Measurements from ENCODE around the gene CFLAR.

Gene CFLAR

DNA sequence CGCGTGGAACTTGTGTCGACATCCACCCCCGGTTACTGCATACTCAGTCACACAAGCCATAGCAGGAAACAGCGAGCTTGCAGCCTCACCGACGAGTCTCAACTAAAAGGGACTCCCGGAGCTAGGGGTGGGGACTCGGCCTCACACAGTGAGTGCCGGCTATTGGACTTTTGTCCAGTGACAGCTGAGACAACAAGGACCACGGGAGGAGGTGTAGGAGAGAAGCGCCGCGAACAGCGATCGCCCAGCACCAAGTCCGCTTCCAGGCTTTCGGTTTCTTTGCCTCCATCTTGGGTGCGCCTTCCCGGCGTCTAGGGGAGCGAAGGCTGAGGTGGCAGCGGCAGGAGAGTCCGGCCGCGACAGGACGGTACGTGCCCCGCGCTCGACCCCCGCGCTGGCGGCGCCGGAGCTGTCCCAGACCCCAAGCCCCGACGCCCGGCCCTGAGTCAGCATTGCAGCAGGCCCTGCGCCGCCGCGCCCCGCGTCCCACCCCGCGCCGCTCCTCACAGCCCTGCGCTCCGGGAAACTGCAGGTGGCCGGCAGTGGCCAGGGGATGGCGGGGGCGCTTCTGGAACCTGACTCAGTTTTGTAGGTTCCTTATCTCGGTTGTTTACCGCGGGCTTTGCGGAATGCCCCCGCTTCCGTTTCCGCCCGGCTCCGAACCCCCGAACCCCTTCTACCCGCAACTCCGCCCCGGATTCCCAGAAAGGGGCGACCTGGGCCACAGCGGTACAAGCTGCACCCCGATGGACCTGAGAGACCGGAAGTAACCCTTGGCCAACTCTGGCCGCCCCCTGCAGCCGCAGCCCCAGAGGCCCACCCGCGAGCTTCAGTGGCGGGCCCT lies at the start of gene CFLAR:
Gene CFLAR, plus strand, starts transcription at position 50 of the 844 bp plus-strand sequence. CDS start 13,702 bp downstream, outside the sequence.
- Mint-ChIP-seq H3K27ac (peak within 1 kb of the TSS; percentile 98 to 100), H3K9me3 (no peaks in the 10 kb centered on the region), H3K27me3 (no peaks in the 10 kb centered on the region), H3K4me3 (peak within 1 kb of the TSS; percentile 89 to 99), H3K4me1 (peaks cover 40% of the 10 kb centered on the region)
- ATAC-seq: peak; percentile 61
- peak; percentile 84 to 91 for DNase-seq

DNA sequence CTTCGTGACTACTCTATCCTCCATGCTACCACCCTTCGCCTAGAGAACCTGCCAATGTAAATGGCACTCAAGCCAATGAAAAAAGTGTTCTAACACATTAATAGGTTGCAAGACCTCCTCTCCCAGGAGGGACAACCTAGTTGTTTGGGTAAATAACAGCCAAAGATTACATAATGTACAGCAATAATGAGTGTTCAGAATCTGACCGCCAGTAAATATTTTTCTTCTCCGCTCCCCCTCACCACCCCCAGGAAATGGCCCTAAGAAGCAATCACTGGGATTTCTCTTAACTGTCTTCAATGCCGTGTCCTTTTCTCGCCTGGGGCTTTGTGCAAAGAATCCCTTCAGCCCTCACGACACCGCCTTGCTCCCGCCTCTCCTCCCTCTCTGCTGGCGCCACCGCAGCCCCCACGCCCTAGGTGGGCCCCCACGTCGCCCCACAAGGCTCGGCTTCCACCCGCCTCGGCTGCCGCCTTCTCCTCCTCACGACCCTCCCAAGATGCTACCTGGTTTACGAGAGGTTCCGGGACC lies 45.0 kb upstream of the CFLAR start:
- Mint-ChIP-seq H3K4me3 (peak overlapping the region; percentile 96 to 99), H3K27ac (peak overlapping the region; percentile 98), H3K27me3 (no peaks in the 10 kb centered on the region), H3K9me3 (no peaks in the 10 kb centered on the region), H3K4me1 (peaks cover 60% of the 10 kb centered on the region)
- DNase-seq (no peak), ATAC-seq (peak; percentile 45)

DNA sequence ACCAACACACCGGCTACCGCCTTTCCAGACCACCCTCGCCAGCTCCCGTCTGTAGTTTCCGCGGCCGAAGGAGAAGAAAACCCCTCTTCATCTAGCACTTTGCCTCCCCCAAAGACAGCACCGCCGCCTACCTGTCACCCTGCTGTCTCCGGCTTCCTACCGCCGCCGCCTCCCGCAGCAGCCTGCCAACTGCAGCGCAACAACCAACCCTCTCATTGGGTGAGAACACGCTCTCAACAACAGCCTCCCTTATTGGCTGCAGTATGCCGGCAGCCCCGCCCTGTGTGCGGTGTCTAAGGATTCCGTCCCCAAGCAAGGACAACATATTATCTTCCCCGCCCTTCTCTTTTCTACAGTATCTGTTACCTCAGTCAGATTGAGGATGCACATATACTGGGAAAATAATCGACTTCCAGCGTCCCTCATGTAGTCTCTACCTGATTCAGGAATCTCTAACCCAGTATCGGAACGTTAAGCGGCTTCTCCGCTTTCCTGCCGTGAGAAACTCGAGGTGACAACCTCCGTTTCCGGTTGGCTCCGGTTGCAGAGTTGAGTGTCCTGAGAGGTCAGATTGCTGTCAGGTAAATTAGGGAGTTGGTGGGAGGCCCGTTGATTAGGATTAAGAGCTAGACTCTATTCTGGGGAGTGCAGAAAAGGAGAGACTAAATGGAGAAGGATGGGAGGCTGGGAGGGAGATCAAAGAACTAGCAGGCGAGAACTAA lies 44.3 kb upstream of the CFLAR start, which contains the start of the genes HYCC2 and NDUFB3:
Gene HYCC2, minus strand, starts transcription at position 193 of the 722 bp plus-strand sequence. CDS start 47,662 bp downstream, outside the sequence.
Gene NDUFB3, plus strand, starts transcription at position 523 of the 722 bp plus-strand sequence. CDS start 6,882 bp downstream, outside the sequence.
- peak; percentile 93 to 95 for DNase-seq
- H3K27me3 Mint-ChIP-seq: no peaks in the 10 kb centered on the region
- H3K27ac Mint-ChIP-seq: peak within 1 kb of the TSS; percentile 98
- peak; percentile 99 for ATAC-seq
- no peaks in the 10 kb centered on the region for H3K9me3 Mint-ChIP-seq
- peaks cover 55% of the 10 kb centered on the region for H3K4me1 Mint-ChIP-seq
- H3K4me3 Mint-ChIP-seq: peak within 1 kb of the TSS; percentile 96 to 99

DNA sequence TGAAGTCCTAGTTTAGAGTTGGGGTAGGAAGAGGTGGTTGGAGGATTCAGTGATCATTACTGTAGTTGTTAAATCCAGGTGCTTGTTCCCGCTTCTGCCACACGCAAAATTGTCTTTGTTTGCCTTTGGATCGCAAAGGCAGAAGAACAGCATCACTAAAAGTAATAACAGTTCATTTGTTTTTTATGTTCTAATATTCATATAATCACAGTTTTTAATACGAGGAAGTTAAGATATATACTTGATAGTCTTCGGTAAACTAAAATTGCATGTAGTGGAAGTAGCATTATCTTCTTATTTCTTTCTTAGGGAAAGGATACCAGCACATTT lies 43.8 kb upstream of the CFLAR start:
- ATAC-seq: no peak
- Mint-ChIP-seq H3K4me3 (peak overlapping the region; percentile 96 to 99), H3K9me3 (no peaks in the 10 kb centered on the region), H3K4me1 (peaks cover 51% of the 10 kb centered on the region), H3K27ac (peak overlapping the region; percentile 98), H3K27me3 (no peaks in the 10 kb centered on the region)
- no peak for DNase-seq

DNA sequence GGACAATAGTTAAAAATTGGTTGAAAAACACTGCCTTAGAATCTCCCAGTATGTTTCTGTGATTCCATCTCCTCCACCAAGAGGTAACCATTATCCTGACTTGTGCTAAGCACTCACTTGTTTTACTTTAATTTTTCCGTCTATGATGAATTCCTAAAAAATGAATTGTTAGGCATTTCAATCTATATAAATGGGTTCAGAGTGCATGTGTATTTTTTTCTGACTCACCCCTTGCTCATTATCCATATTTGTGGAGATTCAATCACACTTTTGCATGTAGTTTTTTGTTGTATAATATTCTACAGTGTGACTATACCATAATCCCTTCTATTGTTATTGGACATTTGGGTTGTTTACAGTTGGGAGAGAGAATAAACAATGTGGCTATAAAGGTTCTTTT lies 42.9 kb upstream of the CFLAR start:
- no peaks in the 10 kb centered on the region for H3K9me3 Mint-ChIP-seq
- H3K27me3 Mint-ChIP-seq: no peaks in the 10 kb centered on the region
- ATAC-seq (no peak), DNase-seq (no peak)
- peak overlapping the region; percentile 66 to 99 for H3K4me3 Mint-ChIP-seq
- peaks cover 50% of the 10 kb centered on the region for H3K4me1 Mint-ChIP-seq
- peak overlapping the region in 1 of 2 donors; percentile 80 for H3K27ac Mint-ChIP-seq

DNA sequence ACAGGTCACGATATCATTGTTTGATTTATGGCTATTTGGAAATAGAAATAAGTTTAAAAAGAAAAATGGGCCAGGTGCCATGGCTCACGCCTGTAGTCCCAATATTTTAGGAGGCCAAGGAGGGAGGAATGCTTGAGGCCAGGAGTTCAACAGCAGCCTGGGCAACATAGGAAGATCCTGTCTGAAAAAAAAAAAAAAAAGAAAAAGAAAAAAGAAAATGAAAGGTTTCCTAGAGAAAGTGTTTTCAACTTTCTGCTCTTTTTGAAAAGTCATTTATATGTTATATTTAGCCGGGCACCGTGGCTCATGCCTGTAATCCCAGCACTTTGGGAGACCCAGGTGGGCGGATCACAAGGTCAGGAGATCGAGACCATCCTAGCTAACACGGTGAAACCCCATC lies 41.0 kb upstream of the CFLAR start:
- no peak for DNase-seq
- no peak for ATAC-seq
- Mint-ChIP-seq H3K27ac (peak overlapping the region in 1 of 2 donors; percentile 82), H3K9me3 (no peaks in the 10 kb centered on the region), H3K27me3 (no peaks in the 10 kb centered on the region), H3K4me1 (peaks cover 35% of the 10 kb centered on the region), H3K4me3 (no peak overlapping the region)

DNA sequence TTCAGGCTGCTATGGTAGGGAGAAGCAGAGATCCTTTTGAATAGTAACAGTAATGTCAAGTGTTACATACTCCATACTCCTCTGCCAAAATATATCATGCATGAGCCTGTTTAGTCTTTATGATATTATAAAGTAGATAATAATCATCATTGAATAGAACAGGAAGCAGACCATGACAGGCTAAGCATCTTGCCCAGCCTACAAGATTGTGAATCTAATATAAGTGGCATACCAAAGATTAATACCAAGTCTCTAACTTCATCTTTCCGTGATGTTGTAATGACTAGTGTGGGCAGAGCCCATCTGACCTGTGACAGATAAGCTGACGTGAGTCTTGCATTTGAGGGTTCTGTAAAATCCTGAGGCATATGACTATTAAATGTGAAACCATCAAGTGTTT lies 31.1 kb upstream of the CFLAR start:
- H3K4me3 Mint-ChIP-seq: no peak overlapping the region
- H3K4me1 Mint-ChIP-seq: no peaks in the 10 kb centered on the region
- peak overlapping the region in 1 of 2 donors; percentile 63 for H3K27ac Mint-ChIP-seq
- H3K27me3 Mint-ChIP-seq: no peaks in the 10 kb centered on the region
- ATAC-seq (no peak), DNase-seq (no peak)
- H3K9me3 Mint-ChIP-seq: no peaks in the 10 kb centered on the region

DNA sequence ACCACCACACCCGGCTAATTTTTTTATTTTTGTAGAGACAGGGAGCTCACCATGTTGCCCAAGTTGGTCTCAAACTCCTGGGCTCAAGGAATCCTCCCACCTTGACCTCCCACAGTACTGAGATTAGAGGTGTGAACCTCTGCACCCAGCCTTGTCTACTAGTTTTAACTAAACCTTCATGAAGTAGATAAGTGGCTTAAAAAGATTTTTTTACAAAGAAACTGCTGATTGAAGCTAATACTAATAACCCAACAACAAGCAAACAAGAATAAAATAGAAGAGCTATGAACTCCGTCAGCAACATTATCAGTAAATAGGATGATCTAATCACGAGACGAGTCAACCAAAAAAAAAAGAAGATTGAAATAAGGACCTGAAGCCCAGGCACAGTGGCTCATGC lies 25.4 kb upstream of the CFLAR start:
- Mint-ChIP-seq H3K4me1 (no peaks in the 10 kb centered on the region), H3K9me3 (no peaks in the 10 kb centered on the region), H3K27ac (no peak overlapping the region), H3K27me3 (no peaks in the 10 kb centered on the region), H3K4me3 (no peak overlapping the region)
- no peak for ATAC-seq
- DNase-seq: no peak

DNA sequence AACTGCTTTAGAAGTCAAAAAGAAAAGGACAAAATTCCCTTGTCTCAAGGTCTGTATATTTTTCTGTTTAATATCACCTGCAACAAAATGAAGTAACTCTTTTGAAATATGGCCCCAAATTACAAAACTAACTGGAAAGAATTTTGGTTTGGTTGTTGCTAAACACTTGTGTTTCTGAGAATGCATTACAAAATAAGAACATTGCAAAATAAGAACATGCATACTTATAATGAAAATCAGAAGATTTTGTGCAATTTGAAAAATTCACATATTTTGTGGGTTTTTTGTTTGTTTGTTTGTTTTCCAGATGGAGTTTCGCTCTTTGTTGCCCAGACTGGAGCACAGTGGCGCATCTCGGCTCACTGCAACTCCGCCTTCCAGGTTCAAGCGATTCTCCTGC lies 22.4 kb upstream of the CFLAR start:
- DNase-seq (no peak), ATAC-seq (no peak)
- no peak overlapping the region for H3K4me3 Mint-ChIP-seq
- H3K27ac Mint-ChIP-seq: no peak overlapping the region
- no peaks in the 10 kb centered on the region for H3K9me3 Mint-ChIP-seq
- H3K4me1 Mint-ChIP-seq: no peaks in the 10 kb centered on the region
- H3K27me3 Mint-ChIP-seq: no peaks in the 10 kb centered on the region

DNA sequence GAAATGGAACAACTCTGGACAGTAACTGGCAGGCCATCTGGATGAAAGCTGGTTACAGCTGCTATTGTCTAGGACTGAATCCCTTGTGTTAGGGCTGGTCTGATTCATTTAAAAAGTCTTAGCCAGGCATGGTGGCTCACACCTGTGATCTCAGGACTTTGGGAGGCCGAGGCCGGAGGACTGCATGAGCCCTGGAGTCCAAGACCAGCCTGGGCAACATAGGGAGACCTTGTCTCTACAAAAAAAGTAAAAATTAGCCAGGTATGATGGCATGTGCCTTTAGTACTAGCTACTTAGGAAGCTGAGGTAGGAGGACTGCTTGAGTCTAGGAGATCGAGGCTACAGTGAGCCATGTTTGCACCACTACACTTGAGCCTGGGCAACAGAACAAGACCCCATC lies 15.5 kb upstream of the CFLAR start:
- Mint-ChIP-seq H3K9me3 (no peaks in the 10 kb centered on the region), H3K27ac (no peak overlapping the region), H3K4me1 (no peaks in the 10 kb centered on the region), H3K4me3 (no peak overlapping the region), H3K27me3 (no peaks in the 10 kb centered on the region)
- no peak for ATAC-seq
- DNase-seq: no peak

DNA sequence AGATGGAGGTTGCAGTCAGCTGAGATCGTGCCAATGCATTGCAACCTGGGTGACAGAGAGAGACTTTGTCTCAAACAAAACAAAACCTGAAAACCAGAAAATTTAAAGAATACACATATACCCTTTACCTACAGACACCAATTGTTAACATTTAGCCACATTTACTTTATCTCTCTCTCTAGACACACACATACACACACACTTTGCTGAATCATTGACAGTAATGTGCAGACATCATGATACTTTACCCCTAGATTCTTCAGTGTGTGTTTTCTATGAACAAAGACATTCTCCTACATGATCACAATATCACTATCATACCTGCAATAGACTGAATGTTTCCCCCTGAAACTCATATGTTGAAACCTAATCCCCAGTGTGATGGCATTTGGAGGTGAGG lies 10.2 kb upstream of the CFLAR start:
- Mint-ChIP-seq H3K27ac (no peak overlapping the region), H3K4me3 (no peak overlapping the region), H3K9me3 (peaks cover 5% of the 10 kb centered on the region in 2 donors), H3K27me3 (no peaks in the 10 kb centered on the region), H3K4me1 (no peaks in the 10 kb centered on the region)
- no peak for DNase-seq
- ATAC-seq: no peak

DNA sequence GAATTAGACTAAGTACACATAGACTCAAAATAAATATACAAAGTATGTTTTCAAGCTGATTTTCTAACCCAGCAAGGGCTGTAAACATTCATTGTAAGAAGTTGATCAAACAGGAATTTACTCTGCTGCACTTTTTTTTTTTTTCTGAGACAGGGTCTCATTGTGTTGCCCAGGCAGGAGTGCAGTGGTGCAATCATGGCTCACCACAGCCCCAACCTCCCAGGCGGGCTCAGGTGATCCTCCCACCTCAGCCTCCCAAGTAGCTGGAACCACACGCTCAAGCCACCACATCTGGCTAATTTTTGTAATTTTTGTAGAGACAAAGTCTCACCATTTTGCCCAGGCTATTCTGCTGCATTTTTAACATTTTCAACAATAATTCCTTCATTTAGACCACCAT lies 8.3 kb upstream of the CFLAR start:
- H3K27ac Mint-ChIP-seq: no peak overlapping the region
- no peak overlapping the region for H3K4me3 Mint-ChIP-seq
- ATAC-seq (no peak), DNase-seq (no peak)
- no peaks in the 10 kb centered on the region for H3K27me3 Mint-ChIP-seq
- H3K9me3 Mint-ChIP-seq: peaks cover 5% of the 10 kb centered on the region in 2 donors
- no peaks in the 10 kb centered on the region for H3K4me1 Mint-ChIP-seq

DNA sequence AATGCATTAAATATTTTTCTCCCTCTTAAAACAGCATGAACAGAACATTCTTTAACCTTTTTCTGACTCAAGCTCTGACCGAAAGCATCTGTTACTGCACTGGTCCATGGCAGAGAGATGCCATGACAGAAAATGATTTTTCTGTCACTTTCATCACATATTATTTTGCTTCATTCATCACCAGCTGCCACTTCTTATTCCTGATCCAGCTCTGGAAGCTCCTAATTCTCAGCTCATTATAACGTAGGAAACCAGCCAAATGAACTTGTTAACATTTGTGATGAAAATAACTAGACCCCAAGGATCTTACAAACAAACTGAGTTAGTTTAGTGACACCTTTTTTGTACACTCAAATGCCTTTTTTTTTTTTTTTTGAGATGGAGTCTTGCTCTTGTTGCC lies 7.6 kb upstream of the CFLAR start:
- Mint-ChIP-seq H3K27me3 (no peaks in the 10 kb centered on the region), H3K9me3 (peaks cover 5% of the 10 kb centered on the region in 2 donors), H3K27ac (no peak overlapping the region), H3K4me3 (no peak overlapping the region), H3K4me1 (peaks cover 7% of the 10 kb centered on the region)
- no peak for DNase-seq
- no peak for ATAC-seq

DNA sequence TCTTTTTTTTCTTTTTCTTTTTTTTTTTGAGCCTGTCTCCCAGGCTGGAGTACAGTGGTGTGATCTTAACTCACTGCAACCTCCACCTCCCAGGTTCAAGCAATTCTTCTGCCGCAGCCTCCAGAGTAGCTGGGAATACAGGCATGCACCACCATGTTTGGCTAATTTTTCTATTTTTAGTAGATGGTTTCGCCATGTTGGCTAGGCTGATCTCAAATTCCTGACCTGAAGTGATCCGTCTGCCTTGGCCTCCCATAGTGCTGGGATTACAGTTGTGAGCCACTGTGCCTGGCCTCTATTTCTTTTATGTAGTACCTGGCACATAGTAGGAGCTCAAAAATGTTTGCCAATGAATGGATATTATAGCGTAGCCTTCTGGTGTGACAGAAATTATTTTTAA lies 6.8 kb upstream of the CFLAR start:
- Mint-ChIP-seq H3K27me3 (no peaks in the 10 kb centered on the region), H3K4me1 (peaks cover 12% of the 10 kb centered on the region), H3K27ac (no peak overlapping the region), H3K9me3 (peaks cover 5% of the 10 kb centered on the region in 2 donors), H3K4me3 (no peak overlapping the region)
- DNase-seq (no peak), ATAC-seq (no peak)

DNA sequence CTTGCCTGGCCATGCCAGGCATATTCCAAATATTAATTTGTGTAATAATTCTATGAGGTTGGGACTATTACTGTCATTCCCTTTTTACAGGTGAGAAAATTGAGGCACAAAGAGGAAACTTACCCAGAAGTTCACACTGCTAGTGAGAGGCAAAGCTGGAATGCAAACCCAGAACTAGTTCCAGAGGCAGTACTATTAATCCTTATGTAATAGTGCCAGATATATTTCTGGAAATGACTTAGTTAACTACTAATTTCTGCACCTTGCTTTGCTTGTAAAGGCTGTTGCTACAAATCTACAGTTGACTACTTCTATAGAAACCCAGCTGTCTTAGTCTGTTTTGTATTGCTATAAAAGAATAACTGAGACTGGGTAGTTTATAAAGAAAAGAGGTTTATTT lies 5.3 kb upstream of the CFLAR start:
- peaks cover 27% of the 10 kb centered on the region for H3K4me1 Mint-ChIP-seq
- H3K27ac Mint-ChIP-seq: no peak overlapping the region
- ATAC-seq: no peak

DNA sequence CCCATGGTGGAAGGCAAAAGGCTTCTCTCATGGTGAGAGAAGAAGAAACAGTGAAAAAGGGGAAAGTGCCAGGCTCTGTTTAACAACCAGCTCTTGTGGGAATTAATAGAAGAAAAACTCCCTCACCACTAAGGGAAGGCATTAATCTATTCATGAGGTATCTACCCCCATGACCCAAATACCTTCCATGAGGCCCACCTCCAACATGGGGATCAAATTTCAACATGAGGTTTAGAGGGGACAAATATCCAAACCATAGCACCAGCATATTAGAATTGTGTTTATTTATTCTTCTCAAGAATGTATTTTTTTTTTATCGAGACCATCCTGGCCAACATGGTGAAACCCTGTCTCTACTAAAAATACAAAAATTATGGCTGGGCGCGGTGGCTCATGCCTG lies 4.9 kb upstream of the CFLAR start:
- ATAC-seq (no peak), DNase-seq (no peak)
- no peak overlapping the region for H3K4me3 Mint-ChIP-seq
- H3K27ac Mint-ChIP-seq: peak overlapping the region in 1 of 2 donors; percentile 78
- no peaks in the 10 kb centered on the region for H3K27me3 Mint-ChIP-seq
- peaks cover under 1 to 5% of the 10 kb centered on the region in 2 donors for H3K9me3 Mint-ChIP-seq
- H3K4me1 Mint-ChIP-seq: peaks cover 32% of the 10 kb centered on the region

More for the DNA sequence above, 5.3 kb upstream of the CFLAR start:
- Mint-ChIP-seq H3K9me3 (peaks cover 5% of the 10 kb centered on the region in 2 donors), H3K27me3 (no peaks in the 10 kb centered on the region), H3K4me3 (no peak overlapping the region)
- DNase-seq: no peak

Measured in stimulated activated naive CD8-positive, alpha-beta T cell treated with anti-CD3 and anti-CD28 coated beads, Interleukin-15, amount 100 ng/mL, for 72 hours (primary cell).